ENCODE data around the gene PNLIPRP1.

- TF ChIP-seq CTCF (IDR thresholded peaks at IDR 0.05): no peak
- TF ChIP-seq POLR2AphosphoS5 (IDR thresholded peaks at IDR 0.05): no peak
- no peak for TF ChIP-seq POLR2A (IDR thresholded peaks at IDR 0.05)
- TF ChIP-seq EP300 (IDR thresholded peaks at IDR 0.05): no peak
These were observed 16.6 kb downstream of the PNLIPRP1 start for GRCh38 chr10:116607336-116607735.

Data from sigmoid colon (tissue), 4 donors.